Subcutaneous adipose tissue (tissue), 4 donors: ENCODE data around the gene MAP3K4. TPM values are rescaled to one million over a fixed set of nuclear protein-coding genes. Genes with fewer than 3 reads are reported as not detected.

Experiments used
- CTCF ChIP-seq: fragments of 450-650 bp; IDR thresholded peaks from one replicate; pipeline ENCODE4 v1.5.1; 2016; ENCODE audit warnings: low read depth, mild to moderate bottlenecking, control low read depth, antibody characterized with exemption, moderate library complexity
- total RNA-seq, 4 donors: library from RNA; depleted of rRNA; stranded (reverse); fragments of >200 nt; gene quantifications; one replicate each; pipeline ENCODE4 v1.1.0, GENCODE V29; 2016

MAP3K4 gene
- total RNA-seq, 4 donors from 2014 or later: 26.2 to 36.7 (median 36.1) TPM

- TF ChIP-seq CTCF: no peak
Measured at GRCh38 chr6:160990847-160991405, 643 bp upstream of the MAP3K4 start.

DNA sequence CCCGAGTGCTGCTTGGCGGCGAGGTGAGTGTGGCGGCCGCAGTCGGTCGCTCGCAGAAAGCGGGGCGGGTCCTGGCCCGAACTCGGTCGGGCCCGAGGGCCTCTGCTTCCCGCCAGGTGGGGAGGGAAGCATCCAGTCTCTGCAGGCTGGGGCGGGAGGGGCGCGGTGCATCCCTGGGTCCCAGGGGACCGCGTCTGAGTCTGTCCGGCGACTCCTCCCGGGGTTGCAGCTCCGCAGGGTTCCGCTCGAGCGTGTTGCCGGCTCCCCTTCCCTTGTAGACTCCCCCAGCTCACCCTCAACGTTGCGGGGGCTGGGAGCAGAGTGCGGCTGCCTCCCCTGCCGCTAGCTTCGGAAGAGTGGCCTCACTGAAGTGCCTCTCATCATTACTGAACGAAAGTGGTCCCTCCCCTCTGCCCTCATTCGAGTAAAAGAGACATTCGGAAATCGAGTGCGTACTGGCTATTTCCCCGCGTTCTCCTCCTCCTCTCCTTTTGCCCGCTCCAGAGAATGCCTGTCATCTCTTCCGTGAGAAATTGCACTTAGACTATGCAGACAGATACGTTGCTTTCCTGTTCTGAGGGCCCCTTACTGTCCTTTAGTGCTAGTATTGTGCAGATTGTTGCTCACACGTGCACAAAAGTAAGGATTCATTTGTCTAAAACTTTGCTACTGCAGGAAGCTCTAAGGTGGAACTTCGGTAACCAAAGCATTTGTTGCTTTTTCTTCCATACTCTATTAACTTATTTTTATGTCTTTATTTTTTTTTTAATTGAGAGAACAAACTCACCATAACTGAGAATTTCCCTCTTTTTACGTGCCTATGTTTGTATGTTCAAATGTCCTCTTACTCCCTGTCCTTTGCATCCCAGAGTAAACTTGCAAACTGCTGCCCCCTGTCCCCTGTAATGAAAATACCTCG, 751 bp downstream of the MAP3K4 start:
- TF ChIP-seq CTCF: no peak

GRCh38 chr6:160992980-160993314, 1.4 kb downstream of the MAP3K4 start:
- no peak for TF ChIP-seq CTCF

- no peak for TF ChIP-seq CTCF
Measured at GRCh38 chr6:160995271-160995670, 3.7 kb downstream of the MAP3K4 start.

DNA sequence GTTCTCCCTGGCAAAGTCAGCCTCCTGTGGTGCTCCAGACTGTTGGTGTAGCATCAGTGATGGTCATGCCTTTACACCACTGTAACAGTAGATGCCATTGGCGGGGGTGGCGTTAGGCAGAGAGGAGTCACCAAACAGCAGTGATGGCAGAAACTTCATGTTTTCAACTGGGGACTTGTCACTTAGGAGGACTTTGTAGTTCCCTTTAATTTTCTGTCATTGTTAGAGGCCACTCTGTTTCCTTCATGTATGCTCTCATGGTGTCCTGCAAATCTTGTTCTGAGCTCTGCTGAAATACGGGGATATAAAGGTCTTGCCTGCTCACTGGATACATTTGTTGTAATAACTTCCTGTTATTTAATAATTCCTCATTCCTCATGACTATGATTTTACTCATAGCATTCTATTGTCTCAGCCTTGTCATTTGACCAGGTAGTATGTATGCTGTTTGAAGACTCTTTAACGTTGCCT, 4.6 kb downstream of the MAP3K4 start:
- TF ChIP-seq CTCF: no peak

GRCh38 chr6:160998217-160998616, 6.6 kb downstream of the MAP3K4 start:
- TF ChIP-seq CTCF: no peak

DNA sequence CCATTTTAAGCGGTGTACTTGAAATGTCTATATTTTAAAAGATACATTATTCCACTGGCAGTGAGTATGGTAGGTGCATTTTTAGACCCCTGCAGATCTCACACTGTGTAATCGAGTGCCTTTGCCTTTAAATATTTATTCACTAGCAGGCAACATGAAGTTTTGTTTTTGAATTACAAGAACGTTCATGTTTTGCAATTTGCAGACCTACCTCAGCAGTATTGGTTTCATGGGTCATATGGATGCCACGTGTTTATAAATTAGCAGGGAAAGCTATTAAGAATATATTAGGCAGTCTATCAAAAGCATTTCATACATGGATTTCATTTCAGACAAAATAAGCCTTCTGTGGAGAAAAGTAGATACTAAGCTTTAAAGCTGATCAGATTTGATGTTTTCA, 7.2 kb downstream of the MAP3K4 start:
- TF ChIP-seq CTCF: no peak
